DOHH2 (cell line): ENCODE results near the gene CREB5.

Experiments
- H3F3A ChIP-seq: fragments of 200-600 bp; sonication (generic), shearing (Covaris generic); 2 replicates; pipeline ENCODE4 v1.6.0; 2016; ENCODE audit warnings: antibody characterized with exemption, mild to moderate bottlenecking; ENCODE audit not compliant: control insufficient read depth, insufficient read depth
- H3K27ac ChIP-seq: fragments of 200-600 bp; sonication (generic); 2 replicates; pipeline ENCODE4 v1.5.1; 2014; ENCODE audit warnings: low read depth, mild to moderate bottlenecking, low read length, moderate library complexity
- H3K27me3 ChIP-seq: fragments of 200-600 bp; sonication (generic); 2 replicates; pipeline ENCODE4 v1.6.1; 2014; ENCODE audit warnings: mild to moderate bottlenecking, low read length, mixed read lengths; ENCODE audit not compliant: control insufficient read depth
- H3K36me3 ChIP-seq: fragments of 200-600 bp; sonication (generic); 2 replicates; pipeline ENCODE4 v1.6.1; 2014; ENCODE audit warnings: mild to moderate bottlenecking, low read length, moderate library complexity, mixed read lengths; ENCODE audit not compliant: control insufficient read depth
- H3K4me1 ChIP-seq: fragments of 200-600 bp; sonication (generic); 2 replicates; pipeline ENCODE4 v1.6.1; 2014; ENCODE audit warnings: mild to moderate bottlenecking, low read length, mixed read lengths; ENCODE audit not compliant: control insufficient read depth
- H3K4me2 ChIP-seq: fragments of 200-600 bp; sonication (generic); 2 replicates; pipeline ENCODE4 v1.6.0; 2014; ENCODE audit warnings: mild to moderate bottlenecking, low read length, moderate library complexity
- H3K4me3 ChIP-seq: fragments of 200-600 bp; sonication (generic); 2 replicates; pipeline ENCODE4 v1.5.1; 2014; ENCODE audit warnings: mild to moderate bottlenecking, low read length, mixed read lengths
- H3K79me2 ChIP-seq: fragments of 200-600 bp; sonication (generic); 2 replicates; pipeline ENCODE4 v1.6.1; 2014; ENCODE audit warnings: mild to moderate bottlenecking, low read length, mixed read lengths; ENCODE audit not compliant: control insufficient read depth
- H3K9me2 ChIP-seq: fragments of 200-600 bp; sonication (generic); replicated peaks from 2 replicates; pipeline ENCODE4 v1.6.1; 2014; ENCODE audit warnings: mild to moderate bottlenecking, low read length, mixed read lengths; ENCODE audit not compliant: control insufficient read depth
- H3K9me3 ChIP-seq: fragments of 200-600 bp; sonication (generic); 2 replicates; pipeline ENCODE4 v1.6.1; 2014; ENCODE audit warnings: antibody characterized with exemption, low read length, mixed read lengths; ENCODE audit not compliant: control insufficient read depth, insufficient read depth
- H4K20me1 ChIP-seq: fragments of 200-600 bp; sonication (generic); 2 replicates; pipeline ENCODE4 v1.6.0; 2014; ENCODE audit warnings: low read depth, mild to moderate bottlenecking, antibody characterized with exemption, low read length, moderate library complexity; ENCODE audit not compliant: control insufficient read depth, insufficient read depth
- EZH2phosphoT487 ChIP-seq: fragments of 200-600 bp; sonication (generic); IDR thresholded peaks from 2 replicates; pipeline ENCODE4 v1.6.1; 2017; ENCODE audit warnings: borderline replicate concordance, mild to moderate bottlenecking, antibody characterized with exemption, low read length, moderate library complexity, mixed read lengths
- TF ChIP-seq, protein P1 (sequence below): fragments of 200-600 bp; sonication (generic); IDR thresholded peaks from one replicate; pipeline ENCODE4 v1.5.1; 2014; ENCODE audit warnings: antibody characterized with exemption, mild to moderate bottlenecking, low read depth, low read length; ENCODE audit not compliant: poor library complexity, severe bottlenecking

The CREB5 gene

GRCh38 chr7:28748346-28748745, 336.0 kb downstream of the CREB5 start:
- Histone ChIP-seq H3K4me2 (no peak overlapping the region), H4K20me1 (no peaks in the 10 kb centered on the region), H3K79me2 (no peaks in the 10 kb centered on the region), H3K36me3 (no peaks in the 10 kb centered on the region), H3K4me1 (no peaks in the 10 kb centered on the region), H3K9me3 (no peaks in the 10 kb centered on the region), H3K27ac (no peak overlapping the region), H3F3A (no peaks in the 10 kb centered on the region), H3K27me3 (no peaks in the 10 kb centered on the region), H3K4me3 (no peak overlapping the region), H3K9me2 (no peaks in the 10 kb centered on the region)
- no peak for TF ChIP-seq EZH2phosphoT487
- TF ChIP-seq, protein P1, sequence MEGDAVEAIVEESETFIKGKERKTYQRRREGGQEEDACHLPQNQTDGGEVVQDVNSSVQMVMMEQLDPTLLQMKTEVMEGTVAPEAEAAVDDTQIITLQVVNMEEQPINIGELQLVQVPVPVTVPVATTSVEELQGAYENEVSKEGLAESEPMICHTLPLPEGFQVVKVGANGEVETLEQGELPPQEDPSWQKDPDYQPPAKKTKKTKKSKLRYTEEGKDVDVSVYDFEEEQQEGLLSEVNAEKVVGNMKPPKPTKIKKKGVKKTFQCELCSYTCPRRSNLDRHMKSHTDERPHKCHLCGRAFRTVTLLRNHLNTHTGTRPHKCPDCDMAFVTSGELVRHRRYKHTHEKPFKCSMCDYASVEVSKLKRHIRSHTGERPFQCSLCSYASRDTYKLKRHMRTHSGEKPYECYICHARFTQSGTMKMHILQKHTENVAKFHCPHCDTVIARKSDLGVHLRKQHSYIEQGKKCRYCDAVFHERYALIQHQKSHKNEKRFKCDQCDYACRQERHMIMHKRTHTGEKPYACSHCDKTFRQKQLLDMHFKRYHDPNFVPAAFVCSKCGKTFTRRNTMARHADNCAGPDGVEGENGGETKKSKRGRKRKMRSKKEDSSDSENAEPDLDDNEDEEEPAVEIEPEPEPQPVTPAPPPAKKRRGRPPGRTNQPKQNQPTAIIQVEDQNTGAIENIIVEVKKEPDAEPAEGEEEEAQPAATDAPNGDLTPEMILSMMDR, result no peak

DNA sequence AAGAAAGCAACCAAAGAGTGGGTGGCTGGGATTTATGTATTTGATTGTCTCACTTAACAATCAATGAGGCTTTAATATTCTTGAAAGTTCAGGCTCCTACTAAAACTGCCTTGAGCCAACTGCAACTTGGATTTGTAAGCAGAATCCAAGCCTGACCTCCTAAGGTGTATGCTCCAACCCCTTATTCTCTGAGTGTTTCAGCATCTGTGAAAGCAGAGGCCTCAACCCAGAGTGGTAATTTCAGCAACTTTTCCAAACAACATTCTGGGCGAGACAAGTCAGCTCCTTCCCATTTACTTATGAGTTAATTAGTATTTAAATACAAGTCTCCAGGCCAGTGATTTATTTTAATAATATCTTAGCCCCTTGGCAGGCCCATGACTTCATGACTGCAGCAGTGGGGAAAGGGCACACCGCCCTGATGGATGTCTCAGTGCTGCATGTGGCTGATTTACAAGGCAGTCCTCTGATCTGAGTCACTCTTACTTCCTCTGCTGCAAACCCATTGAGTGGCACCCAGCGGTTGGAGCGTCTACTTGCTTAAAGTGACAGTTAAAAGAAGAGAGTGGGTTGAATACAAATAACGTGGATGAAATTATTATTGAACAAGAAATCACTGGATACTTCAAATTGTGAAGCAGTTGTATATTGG, 336.7 kb downstream of the CREB5 start:
- Histone ChIP-seq H3K27me3 (no peaks in the 10 kb centered on the region), H3K4me2 (no peak overlapping the region), H3K27ac (no peak overlapping the region), H4K20me1 (no peaks in the 10 kb centered on the region), H3K9me2 (no peaks in the 10 kb centered on the region), H3K9me3 (no peaks in the 10 kb centered on the region), H3K4me1 (no peaks in the 10 kb centered on the region), H3F3A (no peaks in the 10 kb centered on the region), H3K79me2 (no peaks in the 10 kb centered on the region), H3K36me3 (no peaks in the 10 kb centered on the region), H3K4me3 (no peak overlapping the region)
- TF ChIP-seq, protein P1, result no peak
- no peak for TF ChIP-seq EZH2phosphoT487

- Histone ChIP-seq H3K27me3 (no peaks in the 10 kb centered on the region), H3K4me3 (no peak overlapping the region), H3K4me1 (no peaks in the 10 kb centered on the region), H3K4me2 (no peak overlapping the region), H3F3A (no peaks in the 10 kb centered on the region), H3K9me2 (no peaks in the 10 kb centered on the region), H3K9me3 (no peaks in the 10 kb centered on the region), H3K36me3 (no peaks in the 10 kb centered on the region), H3K27ac (no peak overlapping the region), H4K20me1 (no peaks in the 10 kb centered on the region), H3K79me2 (no peaks in the 10 kb centered on the region)
- TF ChIP-seq, protein P1, result no peak
- TF ChIP-seq EZH2phosphoT487, result no peak
Observed at GRCh38 chr7:28749638-28750037, 337.3 kb downstream of the CREB5 start.
